Measurements from ENCODE around the gene DISC1.
"Not testable (repeated sequence)": the region's sequence is repeated elsewhere in the genome, so short reads cannot be mapped to it uniquely, and the experiment has no call there.

Gene DISC1

DNA sequence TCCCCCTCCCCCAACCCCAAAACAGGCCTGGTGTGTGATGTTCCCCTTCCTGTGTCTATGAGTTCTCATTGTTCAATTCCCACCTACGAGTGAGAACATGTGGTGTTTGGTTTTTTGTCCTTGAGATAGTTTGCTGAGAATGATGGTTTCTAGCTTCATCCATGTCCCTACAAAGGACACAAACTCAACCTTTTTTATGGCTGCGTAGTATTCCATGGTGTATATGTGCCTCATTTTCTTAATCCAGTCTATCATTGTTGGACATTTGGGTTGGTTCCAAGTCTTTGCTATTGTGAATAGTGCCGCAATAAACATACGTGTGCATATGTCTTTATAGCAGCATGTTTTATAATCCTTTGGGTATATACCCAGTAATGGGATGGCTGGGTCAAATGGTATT lies 102.4 kb downstream of the DISC1 start:
- not testable (repeated sequence) for DNase-seq (ENCODE audit: low read depth)

DNA sequence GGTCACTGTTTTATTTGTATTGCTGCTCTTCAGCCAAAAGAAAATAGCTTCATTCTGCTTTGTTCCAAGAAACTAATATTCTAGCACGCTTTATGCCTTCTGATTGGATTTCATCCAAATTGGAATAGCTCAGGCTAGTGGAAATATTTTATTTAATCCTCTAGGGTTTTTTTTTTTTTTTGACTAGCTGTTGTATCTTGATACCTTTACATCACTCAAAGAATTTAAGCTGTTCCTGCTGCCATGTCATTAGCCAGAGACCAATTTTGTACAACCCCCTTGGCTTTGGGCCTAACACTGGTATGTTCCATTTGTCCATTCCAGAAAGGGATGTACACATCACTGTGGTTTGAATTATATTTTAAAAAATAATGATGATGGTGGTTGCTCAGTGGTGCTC lies 103.0 kb downstream of the DISC1 start:
- no peak for DNase-seq (ENCODE audit: low read depth)

DNA sequence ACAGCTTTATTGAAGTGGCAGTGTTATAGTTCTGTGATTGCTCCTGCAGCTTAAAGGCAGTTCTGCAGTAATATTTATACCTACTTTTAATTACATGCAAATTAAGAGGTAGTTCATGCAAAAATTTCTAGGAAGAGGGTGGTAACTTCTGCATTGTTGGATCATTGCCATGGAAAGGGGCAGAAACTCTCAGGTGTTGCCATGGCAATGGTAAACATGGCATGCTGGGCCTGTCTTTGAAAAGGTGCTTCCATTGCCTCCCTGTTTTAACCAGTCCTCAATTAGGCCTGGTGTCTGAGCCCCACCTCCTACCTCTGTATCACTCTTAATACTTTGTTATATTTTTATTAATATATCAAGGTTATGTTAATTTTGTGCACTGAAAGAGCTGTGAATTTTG lies 104.7 kb downstream of the DISC1 start:
- no peak for DNase-seq (ENCODE audit: low read depth)

DNA sequence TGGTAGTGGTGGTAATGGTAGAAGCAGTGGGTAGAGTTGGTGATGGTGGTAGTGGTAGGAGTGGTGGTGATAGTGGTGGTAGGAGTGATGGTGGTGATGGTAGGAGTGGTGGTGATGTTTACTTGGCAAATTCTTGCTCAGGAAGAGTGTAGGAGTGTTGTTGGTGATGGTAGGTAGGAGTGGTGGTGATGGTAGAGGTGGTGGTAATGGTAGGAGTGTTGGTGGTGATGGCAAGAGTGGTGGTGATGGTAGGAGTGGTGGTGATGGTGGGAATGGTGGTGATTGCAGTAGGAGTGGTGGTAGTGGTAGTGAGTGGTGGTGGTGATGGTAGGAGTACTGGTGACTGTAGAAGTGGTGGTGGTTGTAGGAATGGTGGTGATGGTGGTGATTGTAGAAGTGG lies 106.5 kb downstream of the DISC1 start:
- DNase-seq (ENCODE audit: low read depth), result no peak

DNA sequence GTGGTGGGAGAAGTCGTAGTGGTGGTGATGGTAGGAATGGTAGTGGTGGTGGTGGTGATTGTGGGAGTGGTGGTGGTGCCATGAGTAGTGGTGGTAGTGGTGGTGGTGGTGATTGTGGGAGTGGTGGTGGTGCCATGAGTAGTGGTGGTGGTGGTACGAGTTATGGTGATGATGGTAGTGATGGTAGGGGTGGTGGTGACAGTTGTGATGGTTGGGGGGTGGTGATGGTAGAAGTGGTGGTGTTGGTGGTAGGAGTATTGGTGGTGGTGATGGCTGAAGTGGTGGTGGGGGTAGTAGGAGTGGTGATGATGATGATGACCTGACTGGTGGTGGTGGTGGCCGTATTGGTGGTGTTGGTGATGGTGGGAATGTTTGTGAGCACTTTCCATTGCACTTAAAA lies 107.1 kb downstream of the DISC1 start:
- DNase-seq (ENCODE audit: low read depth), result no peak

DNA sequence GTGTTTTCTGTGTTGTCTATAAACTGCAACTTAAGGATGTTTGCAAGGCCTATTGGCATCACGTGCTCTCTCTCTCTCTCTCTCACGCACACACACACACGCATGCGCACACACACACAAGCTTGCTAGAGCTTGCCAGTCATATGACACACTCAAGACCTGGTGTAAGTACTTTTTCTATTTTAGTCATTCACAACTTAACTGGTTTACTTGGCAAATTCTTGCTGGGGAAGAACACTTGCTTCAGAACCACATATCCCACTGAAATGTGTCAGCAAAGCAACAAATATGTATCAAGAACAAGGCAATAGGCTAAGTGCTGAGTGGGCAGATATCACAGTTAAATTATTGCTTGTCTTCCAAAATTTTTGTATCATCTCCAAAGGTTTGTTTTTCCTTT lies 107.8 kb downstream of the DISC1 start:
- DNase-seq (ENCODE audit: low read depth), result no peak

DNA sequence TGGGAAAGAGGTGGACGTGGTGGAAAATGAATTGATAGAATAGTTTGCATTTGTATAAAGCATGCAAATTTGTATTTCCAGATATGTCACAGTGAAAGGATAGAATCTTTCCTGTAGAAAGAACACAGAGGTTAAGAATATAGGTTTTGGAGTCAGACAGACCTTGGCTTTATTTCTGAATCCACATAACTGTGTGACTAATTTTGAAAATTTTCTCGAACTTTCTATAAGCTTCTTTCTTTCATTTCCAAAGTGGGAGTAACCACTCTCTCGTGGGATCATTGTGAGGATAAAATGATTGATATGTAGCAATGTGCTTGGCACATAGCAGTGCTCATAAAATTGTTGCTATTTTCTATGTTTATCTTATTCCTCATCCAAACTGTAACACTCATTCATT lies 108.8 kb downstream of the DISC1 start:
- no peak for DNase-seq (ENCODE audit: low read depth)

DNA sequence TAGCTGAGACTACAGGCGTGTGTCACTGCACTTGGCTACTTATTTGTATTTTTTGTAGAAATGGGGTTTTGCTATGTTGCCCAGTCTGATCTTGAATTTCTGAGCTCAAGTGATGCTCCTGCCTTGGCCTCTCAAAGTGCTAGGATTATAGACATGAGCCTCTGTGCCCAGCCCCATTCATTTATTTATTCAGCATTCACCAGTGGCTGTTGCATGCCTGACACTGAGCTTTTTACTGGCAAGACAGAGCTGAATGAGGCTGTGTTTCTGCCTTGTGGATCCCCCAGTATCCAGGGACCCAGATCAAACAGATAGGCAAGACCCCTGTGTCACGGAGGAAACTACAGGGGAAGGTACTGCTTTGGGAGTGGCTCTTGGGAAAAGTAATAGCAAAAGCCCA lies 109.4 kb downstream of the DISC1 start:
- DNase-seq (ENCODE audit: low read depth), result no peak

DNA sequence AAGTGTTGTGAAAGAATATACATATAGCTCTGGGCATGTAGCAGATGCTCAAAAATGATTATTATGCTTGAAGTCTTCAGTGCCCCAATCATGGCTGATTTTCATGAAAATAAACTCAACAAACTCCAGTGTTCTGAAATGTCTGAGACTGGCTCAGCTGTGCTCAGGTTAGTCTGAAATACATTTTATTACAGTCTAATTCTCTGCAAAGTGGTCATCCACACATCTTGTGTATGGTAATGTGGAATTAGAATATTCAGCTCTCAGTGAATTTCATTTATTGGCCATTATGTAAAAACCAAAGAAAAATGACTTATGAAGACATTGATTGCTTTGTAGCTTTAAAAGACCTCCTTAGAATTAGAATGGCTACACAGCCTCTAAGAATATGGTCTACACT lies 109.9 kb downstream of the DISC1 start:
- DNase-seq (ENCODE audit: low read depth), result no peak

DNA sequence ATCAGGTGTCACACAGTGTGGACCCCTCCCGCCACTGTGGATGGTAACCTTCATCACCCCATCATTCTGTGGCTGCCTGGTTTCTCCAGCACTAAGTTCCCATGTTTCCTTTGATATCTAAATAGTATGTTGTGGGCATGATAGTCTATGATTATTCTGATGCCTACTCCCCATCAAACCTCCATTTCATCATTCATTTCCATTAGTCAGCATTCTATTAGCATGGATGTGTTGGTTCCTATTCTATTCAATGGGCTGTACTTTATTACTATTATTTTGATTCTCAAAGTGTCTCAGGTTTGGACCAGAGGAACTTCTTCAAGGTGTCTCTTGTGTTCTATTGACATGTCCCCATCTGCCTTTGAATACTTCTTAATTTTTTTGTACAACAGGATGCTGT lies 112.0 kb downstream of the DISC1 start:
- DNase-seq (ENCODE audit: low read depth), result no peak

DNA sequence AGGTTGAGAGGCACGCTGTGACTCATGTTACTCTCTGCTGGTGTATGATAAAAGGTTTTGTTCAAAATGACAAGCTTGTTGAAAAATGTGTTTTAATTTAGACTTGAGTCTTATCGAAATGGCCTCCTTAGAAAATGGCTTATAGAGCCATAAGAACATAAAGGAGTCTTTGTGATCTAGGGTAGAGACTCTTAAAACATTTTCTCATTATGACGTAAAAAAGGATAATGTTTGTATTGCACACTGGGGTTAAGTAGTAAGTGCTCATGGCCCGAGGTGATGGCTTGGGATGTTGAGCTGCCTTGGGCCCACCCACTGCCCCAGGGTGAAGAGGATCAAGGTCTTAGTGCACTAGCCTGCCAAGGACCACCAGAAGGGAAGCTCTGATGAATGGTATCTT lies 117.4 kb downstream of the DISC1 start:
- no peak for DNase-seq (ENCODE audit: low read depth)

DNA sequence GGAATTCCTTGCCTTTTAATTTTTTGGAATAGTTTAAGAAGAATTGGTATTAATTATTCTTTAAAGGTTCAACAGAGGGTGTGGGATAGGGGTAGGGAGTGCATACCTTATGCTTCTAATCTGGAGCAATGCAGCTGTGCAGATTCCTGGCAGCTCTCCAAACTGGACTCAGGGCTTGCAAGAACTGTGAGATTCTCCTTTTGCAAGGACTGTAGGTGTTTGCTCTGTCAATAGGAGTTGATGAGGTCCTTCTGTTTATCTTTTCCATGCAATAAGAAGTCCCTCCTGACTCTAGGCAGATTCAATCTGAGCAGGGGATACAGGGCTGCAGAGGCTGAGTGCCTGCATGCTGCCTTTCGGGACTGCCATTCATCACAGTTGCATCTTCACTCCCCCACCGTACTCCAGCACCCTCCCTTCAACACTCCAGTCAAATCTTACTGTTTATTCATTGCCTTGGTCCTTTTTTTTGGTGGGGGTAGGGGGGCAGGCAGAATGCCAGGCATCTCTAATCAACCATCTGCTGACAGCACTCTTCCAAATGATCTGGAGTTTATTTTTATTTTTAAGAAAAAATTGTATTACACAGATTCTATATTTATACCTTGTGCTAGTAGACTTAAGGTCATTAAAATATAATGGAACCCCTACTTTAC lies 122.3 kb downstream of the DISC1 start:
- DNase-seq (ENCODE audit: low read depth), result no peak

DNA sequence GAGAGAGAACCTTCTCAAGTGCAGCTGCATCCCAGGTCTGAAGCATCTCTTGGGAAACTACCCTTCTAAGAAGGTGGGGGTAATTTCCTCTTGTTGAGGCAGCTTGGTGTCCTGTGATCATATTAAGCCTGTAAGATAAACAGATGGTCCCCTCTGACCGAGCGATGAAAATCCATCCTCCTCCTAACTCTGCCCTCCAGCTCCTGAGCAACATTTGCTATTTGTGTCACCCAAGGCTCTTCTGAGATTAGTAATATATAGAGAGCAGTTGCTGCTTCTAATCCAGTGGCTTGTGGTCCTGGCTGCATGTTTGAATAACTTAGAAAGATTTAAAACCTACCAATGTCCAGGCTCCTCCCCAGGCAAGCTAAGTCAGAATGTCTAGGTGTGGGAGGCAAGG lies 123.7 kb downstream of the DISC1 start:
- DNase-seq (ENCODE audit: low read depth), result no peak

DNA sequence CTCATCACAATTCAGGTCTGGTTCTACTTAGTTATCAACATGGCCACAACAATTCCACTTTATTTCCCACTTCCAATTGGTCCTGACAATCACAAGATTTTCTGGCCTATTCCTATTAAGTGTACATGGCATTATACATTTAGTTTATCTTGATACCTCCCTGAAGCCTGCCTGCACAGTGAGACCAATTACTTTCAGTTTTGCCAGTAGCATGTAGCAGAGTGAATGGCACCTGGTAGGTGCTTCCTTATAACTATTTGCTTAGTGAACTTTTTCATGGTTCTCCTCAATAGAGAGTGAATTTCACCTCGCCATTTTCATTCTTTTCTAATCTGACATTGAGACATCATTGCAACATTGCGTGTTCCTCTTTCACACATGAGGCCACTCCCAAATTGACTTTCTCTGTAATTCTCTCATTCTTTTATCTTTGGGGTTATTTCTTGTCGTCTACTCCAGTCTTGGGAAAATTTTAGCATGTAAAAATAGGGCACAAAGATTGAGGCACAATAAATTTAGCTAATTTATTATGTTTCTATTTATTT lies 124.3 kb downstream of the DISC1 start:
- no peak for DNase-seq (ENCODE audit: low read depth)

DNA sequence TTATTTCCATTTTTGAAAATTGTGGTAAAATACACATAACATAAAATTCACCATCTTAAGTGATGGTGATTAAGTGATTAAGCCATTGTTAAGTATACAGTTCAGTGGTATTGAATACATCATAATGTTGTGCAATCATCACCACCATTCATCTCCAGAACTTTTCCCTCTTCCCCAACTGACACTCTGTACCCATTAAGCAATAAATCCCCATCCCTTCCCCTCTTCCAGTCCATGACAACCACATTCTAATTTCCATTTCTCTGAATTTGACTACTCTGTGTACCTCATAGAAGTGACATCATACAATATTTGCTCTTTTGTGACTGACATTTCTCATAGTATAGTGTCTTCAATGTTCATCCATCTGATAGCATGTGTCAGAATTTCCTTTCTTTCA lies 124.8 kb downstream of the DISC1 start:
- DNase-seq (ENCODE audit: low read depth), result no peak

DNA sequence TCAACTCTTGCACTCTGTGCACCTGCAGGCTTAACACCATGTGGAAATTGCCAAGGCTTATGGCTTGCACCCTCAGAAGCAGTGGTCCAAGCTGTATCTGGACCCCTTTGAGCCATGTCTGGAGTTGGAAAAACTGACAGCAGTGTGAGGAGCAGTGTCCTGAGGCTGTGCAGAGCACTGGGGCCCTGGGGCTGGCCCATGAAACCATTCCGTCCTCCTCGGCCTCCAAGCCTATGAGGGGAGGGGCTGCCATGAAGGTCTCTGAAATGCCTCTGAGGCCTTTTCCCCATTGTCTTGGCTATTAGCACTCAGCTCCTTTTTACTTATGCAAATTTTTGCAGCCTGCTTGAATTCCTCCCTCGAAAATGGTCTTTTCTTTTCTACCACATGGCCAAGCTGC lies 126.7 kb downstream of the DISC1 start:
- no peak for DNase-seq (ENCODE audit: low read depth)

DNA sequence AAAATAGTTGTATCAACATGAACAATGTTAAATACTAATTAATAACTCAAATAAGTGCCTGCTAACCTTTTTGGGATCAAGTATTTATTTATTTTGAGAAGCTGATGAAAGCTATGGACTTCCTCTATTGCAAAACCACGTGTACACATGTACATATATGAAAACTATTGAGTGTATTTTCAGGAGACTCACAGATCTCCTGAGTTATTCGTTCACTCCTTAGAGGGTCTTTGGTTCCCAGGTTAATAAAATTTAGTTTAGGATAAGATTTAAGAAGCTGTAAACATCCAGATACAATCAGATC lies 130.5 kb downstream of the DISC1 start:
- DNase-seq (ENCODE audit: low read depth), result no peak

DNA sequence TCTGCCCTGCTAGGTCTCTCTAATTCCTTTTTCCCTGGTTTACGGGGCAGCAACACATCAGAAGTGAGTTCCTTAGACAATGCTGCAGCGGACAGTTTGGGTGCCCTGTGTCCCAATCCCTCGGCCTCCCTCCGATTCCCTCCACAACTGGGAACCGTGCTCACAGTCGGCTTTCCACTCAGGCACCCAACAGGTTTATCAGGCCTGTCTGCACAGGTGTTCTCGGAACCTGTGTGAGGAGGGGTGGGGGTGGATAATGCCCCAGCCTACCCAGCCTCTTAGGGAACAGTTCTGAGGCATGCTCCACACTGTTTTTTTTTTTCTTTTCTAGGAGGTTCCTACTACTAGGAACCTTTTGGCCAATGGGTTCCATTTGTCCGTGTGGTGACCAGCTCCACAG lies 131.2 kb downstream of the DISC1 start:
- DNase-seq (ENCODE audit: low read depth), result no peak

DNA sequence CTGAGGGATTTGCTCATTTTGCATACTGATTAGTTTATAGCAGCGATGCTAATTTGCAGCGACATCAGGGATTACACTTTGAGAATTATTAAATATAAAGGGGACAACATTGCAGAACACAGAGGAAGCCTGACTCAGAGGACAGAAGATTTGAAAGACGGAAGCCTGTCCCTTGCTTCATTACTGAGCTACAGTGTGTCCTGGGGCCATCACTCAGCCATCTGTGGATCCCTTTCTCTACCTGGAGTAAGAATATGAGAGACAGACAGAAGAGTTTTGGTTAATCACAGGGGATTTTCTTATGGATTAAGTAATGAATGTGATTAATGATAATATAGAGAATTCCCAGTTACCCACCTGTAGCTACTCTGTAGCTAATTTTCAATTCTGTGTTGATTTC lies 134.7 kb downstream of the DISC1 start:
- DNase-seq (ENCODE audit: low read depth), result no peak

DNA sequence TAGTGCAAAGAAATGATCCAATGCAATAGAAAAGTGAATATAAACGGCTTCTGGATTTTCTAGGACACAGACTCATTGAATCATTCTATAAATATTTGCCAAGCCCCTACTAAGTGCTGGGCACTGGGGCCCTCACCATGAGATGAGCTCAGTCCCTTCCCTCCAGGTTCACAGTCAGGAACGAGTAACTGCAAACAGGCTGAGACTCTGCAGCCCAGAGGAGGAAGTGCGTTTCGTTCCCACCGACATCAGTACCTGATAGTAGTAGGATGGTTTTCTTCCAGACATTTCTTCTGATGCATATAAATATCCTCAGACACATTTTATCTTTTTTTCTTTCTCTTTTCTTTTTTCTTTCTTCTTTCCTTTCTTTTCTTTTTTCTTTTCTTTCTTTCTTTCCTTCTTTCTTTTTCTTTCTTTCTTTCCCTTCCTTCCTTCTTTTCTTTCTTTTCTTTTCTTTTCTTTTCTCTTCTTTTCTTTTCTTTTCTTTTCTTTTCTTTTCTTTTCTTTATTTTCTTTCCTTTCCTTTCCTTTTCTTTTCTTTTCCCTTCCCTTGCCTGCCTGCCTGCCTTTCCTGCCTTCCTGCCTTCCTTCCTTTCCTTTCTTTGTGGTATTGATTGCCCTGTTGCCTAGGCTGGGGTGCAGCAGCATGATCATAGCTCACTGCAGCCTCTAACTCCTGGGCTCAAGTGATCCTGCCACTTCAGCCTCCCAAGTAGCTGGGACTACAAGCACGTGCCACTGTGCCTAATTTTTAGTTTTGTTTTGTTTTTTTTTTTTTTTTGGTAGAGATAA lies 135.4 kb downstream of the DISC1 start:
- no peak for DNase-seq (ENCODE audit: low read depth)

DNA sequence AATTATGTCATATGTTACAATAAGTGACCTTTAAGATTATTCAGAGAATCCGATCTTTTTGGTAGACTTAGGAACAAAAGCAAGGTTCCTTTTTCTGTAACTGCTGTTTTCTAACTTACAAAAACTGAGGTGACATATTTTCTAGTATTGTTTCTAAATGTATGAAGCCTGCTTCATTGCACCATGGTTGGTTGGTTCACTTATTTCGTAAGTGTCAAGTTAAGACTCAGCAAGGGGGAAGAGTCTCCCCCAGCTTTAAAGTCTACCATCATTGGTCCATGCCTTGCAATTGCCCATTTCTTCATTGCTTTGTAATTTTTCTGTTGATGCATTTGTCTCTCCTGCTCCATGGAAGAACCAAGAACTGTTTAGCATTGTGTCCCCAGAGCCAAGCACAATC lies 136.9 kb downstream of the DISC1 start:
- DNase-seq (ENCODE audit: low read depth), result no peak

DNA sequence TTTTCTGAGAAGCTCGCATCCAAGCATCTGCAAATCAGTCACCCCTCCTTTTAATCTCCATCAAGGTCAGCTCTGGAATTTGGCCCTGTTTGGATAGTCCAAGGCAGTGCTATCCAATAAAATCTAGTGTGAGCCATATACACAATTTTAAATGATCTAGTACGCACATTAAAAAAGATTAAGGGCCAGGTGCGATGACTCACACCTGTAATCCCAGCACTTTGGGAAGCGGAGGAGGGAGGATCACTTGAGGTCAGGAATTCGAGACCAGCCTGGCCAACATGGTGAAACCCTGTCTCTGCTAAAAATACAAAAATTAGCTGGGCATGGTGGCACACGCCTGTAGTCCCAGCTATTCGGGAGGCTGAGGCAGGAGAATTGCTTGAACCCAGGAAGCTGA lies 139.2 kb downstream of the DISC1 start:
- DNase-seq (ENCODE audit: low read depth), result not testable (repeated sequence)

DNA sequence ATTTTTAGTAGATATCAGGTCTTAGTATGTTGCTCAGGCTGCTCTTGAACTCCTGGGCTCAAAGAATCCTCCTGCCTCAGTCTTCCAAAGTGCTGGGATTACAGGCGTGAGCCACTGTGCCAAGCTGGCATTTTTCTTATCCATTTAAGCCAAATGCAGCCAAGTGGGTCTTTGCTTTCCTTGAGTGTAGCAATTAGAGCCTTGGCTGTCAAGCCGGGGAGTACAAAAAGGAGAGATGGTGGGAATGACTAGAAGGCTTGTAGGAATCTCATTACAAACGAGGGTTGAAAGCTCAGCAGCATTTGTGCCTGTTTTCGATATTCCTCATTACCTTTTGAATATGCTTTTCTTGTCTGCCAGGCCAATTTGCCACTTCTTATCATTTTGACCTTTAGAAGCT lies 140.9 kb downstream of the DISC1 start:
- DNase-seq (ENCODE audit: low read depth), result no peak

DNA sequence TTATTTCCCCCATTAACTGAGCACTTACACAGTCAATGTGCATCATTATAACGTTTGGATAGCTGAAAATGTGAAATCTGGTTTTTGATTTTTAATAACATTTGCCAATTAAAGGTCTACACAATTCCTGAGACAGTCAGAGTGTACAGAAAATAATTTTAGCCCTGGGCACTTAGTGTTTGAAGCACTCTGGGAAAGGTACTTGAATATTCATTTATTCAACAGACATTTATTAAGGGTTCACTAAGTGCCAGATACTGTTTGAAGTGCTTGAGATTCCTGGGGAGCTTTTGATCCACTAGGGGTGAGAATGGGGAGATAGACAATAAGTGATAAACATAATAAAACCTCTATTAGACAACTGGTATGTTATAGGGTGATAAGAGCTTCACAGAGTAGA lies 141.8 kb downstream of the DISC1 start:
- no peak for DNase-seq (ENCODE audit: low read depth)

Data from GM04504 (cell line).